Astrocyte of the spinal cord (primary cell): ENCODE results near the gene BST1.
A peak's percentile ranks its signal among the peaks of the same experiment; 100 is the strongest.

ENCODE experiments used
- DNase-seq: peaks from one replicate; pipeline ENCODE4 v3.0.0; 2011; ENCODE audit warnings: low read depth, low spot score
- H3K4me3 ChIP-seq: 2 replicates; pipeline ENCODE4 v1.5.1; 2011; ENCODE audit warnings: low read depth, mild to moderate bottlenecking, low read length, moderate library complexity
- in situ Hi-C: cut with HindIII; loops from 2 replicates; pipeline ENCODE4 v1.10.0; 2017; ENCODE audit warnings: low sequenced_read_pairs
- TF ChIP-seq, protein P1 (sequence below): IDR thresholded peaks from 2 replicates; pipeline ENCODE4 v1.5.1; 2012; ENCODE audit warnings: low read depth, mild to moderate bottlenecking, low read length, inconsistent platforms

BST1 gene

GRCh38 chr4:15675356-15675755 is 27.5 kb upstream of the BST1 start:
- H3K4me3 ChIP-seq = no peak overlapping the region
- TF ChIP-seq, protein P1, sequence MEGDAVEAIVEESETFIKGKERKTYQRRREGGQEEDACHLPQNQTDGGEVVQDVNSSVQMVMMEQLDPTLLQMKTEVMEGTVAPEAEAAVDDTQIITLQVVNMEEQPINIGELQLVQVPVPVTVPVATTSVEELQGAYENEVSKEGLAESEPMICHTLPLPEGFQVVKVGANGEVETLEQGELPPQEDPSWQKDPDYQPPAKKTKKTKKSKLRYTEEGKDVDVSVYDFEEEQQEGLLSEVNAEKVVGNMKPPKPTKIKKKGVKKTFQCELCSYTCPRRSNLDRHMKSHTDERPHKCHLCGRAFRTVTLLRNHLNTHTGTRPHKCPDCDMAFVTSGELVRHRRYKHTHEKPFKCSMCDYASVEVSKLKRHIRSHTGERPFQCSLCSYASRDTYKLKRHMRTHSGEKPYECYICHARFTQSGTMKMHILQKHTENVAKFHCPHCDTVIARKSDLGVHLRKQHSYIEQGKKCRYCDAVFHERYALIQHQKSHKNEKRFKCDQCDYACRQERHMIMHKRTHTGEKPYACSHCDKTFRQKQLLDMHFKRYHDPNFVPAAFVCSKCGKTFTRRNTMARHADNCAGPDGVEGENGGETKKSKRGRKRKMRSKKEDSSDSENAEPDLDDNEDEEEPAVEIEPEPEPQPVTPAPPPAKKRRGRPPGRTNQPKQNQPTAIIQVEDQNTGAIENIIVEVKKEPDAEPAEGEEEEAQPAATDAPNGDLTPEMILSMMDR = no peak
- no peak for DNase-seq
- in situ Hi-C loops = no loop called here

DNA sequence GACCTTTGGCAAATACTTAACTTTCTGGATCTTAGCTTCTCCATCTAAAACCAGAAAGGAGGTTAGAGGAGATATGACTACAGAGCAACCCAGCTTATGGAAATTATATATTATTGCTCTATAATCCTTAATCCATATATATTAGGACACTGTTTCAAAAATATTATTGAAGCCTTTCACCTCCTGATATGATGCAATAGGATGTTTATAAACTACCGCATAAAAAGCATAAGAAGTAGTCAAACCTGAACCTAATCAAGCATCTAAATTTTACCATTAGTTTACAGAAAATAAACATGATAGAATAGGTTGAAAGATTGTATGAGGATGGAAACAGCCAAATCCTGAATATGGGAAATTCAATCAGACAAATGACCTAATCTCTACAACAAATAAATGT is 26.8 kb upstream of the BST1 start:
- TF ChIP-seq, protein P1 = no peak
- in situ Hi-C loops = no loop called here
- DNase-seq = no peak
- H3K4me3 ChIP-seq = no peak overlapping the region

DNA sequence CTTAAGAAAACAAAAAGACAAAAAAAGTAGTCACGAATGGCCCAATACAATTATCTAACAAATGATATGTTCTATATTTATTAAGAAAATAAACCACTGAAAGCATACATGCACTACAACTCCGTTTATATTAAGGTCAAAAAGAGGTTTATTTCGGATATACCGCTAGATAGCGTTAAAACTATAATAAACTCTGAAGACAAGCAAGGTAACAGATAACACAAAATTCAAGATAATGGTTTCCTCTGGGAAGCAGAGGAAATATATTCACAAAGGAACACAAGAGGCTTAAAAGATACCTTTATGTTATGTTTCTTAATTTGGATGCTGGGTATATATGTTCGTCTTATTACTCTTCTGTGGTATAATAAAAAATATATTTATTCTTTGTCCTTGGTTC is 26.0 kb upstream of the BST1 start:
- in situ Hi-C loops = no loop called here
- H3K4me3 ChIP-seq = no peak overlapping the region
- no peak for DNase-seq
- TF ChIP-seq, protein P1 = no peak

DNA sequence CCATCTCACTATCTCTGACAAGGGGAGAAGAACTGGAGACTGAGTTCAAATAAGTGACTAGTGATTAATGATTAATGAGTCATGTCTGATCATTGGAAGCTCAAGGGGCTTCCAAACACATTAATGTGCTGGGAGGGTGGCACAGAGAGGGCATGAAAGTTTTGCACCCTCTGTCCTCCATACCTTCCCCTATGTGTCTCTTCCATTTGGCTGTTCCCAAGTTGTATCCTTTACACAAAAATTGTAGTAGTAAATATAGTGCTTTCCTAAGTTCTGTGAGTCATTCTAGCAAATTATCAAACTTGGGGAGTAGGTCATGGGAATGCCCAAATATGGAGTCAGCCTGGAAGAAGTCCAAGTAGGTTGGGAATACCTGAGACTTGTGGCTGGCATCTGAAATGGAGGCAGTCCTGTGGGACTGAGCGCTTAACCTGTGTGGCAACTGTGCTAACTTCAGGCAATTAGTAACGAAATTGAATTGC is 25.3 kb upstream of the BST1 start:
- peak; percentile 57 for DNase-seq
- no peak overlapping the region for H3K4me3 ChIP-seq
- in situ Hi-C loops = no loop called here
- TF ChIP-seq, protein P1 = no peak

DNA sequence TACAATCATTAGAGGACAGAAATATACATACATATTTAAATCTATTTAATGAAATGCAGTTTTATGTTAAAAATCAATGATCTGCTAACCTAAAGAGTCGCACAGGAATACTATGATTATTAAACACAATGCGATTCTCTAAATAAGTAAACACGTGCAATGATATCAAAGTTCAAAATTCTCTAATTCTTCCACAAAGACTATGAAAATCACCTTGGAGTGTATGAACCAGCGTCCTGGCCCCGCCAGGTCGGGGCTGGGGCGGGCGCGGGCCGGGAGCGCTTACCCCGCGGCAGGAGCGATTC is 21.8 kb upstream of the BST1 start:
- peak overlapping the region; percentile 93 for H3K4me3 ChIP-seq
- in situ Hi-C loops = no loop called here
- no peak for DNase-seq
- TF ChIP-seq, protein P1 = no peak

- TF ChIP-seq, protein P1 = peak; percentile 10
Observed at GRCh38 chr4:15681372-15682241, 21.3 kb upstream of the BST1 start, which contains the start of gene FAM200B. TSS of gene FAM200B (plus strand) at chr4:15681827. CDS start at chr4:15686978, 5,151 bp downstream.

More at GRCh38 chr4:15681372-15682241, 21.3 kb upstream of the BST1 start, which contains the start of gene FAM200B:
- in situ Hi-C loops = no loop called here
- H3K4me3 ChIP-seq = peak within 1 kb of the TSS; percentile 93
- peak; percentile 99 for DNase-seq
